Lower lobe of right lung (tissue), 2 donors: ENCODE data around the gene ACTC1. TPM values are rescaled to one million over a fixed set of nuclear protein-coding genes. Genes with fewer than 3 reads are reported as not detected.

Source experiments
- ATAC-seq, 2 donors: fragments of 200-7000 bp; cut with Tn5 transposase; one replicate each; pipeline ENCODE4 v1.9.1; 2020 to 2022; ENCODE audit warnings: mild to moderate bottlenecking in 2 of 2, moderate library complexity in 2 of 2
- DNase-seq: peaks from one replicate; pipeline ENCODE4 v3.0.0-alpha.2; 2020
- H3K27ac ChIP-seq: fragments of 200-600 bp; one replicate; pipeline ENCODE4 v1.8.0; 2022
- H3K27me3 ChIP-seq: fragments of 200-600 bp; one replicate; pipeline ENCODE4 v1.8.0; 2022; ENCODE audit warnings: low read depth
- H3K36me3 ChIP-seq: fragments of 200-600 bp; one replicate; pipeline ENCODE4 v1.8.0; 2022; ENCODE audit warnings: mild to moderate bottlenecking
- H3K4me1 ChIP-seq: fragments of 200-600 bp; one replicate; pipeline ENCODE4 v1.8.0; 2022
- H3K4me3 ChIP-seq: fragments of 200-600 bp; one replicate; pipeline ENCODE4 v1.8.0; 2022; ENCODE audit warnings: mild to moderate bottlenecking
- H3K9me3 ChIP-seq: fragments of 200-600 bp; one replicate; pipeline ENCODE4 v1.8.0; 2022
- intact Hi-C: fragments of 100-400 bp; cut with DNase I; formaldehyde crosslinking; loops from one replicate; pipeline ENCODE4 v1.11.0; 2022
- total RNA-seq: library from RNA; stranded (reverse); fragmentation: NEBNext Ultra II Directional; extraction: Animal tissue kit (Norgen Biotek cat#: 25700); gene quantifications from one replicate; pipeline ENCODE4 v1.2.1, GENCODE V29; 2021
- TF ChIP-seq, protein P1 (sequence below): fragments of 200-600 bp; IDR thresholded peaks from one replicate; pipeline ENCODE4 v1.8.0; 2022; ENCODE audit warnings: antibody characterized with exemption, mild to moderate bottlenecking
- donor health status: DM: no; HTN: yes; CAD: no; lungs with severe emphysema.

Gene ACTC1
- total RNA-seq, 1 donor from 2014 or later, result 0.62 TPM

GRCh38 chr15:34780725-34781124 is 14.6 kb downstream of the ACTC1 start:
- ATAC-seq, result no peak
- no peaks in the 10 kb centered on the region for H3K36me3 ChIP-seq
- H3K9me3 ChIP-seq, result no peaks in the 10 kb centered on the region
- DNase-seq, result no peak
- intact Hi-C loops, result no loop called here
- no peak overlapping the region for H3K27ac ChIP-seq
- TF ChIP-seq, protein P1, sequence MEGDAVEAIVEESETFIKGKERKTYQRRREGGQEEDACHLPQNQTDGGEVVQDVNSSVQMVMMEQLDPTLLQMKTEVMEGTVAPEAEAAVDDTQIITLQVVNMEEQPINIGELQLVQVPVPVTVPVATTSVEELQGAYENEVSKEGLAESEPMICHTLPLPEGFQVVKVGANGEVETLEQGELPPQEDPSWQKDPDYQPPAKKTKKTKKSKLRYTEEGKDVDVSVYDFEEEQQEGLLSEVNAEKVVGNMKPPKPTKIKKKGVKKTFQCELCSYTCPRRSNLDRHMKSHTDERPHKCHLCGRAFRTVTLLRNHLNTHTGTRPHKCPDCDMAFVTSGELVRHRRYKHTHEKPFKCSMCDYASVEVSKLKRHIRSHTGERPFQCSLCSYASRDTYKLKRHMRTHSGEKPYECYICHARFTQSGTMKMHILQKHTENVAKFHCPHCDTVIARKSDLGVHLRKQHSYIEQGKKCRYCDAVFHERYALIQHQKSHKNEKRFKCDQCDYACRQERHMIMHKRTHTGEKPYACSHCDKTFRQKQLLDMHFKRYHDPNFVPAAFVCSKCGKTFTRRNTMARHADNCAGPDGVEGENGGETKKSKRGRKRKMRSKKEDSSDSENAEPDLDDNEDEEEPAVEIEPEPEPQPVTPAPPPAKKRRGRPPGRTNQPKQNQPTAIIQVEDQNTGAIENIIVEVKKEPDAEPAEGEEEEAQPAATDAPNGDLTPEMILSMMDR, result no peak
- H3K27me3 ChIP-seq, result no peaks in the 10 kb centered on the region
- H3K4me1 ChIP-seq, result no peaks in the 10 kb centered on the region
- H3K4me3 ChIP-seq, result no peak overlapping the region

GRCh38 chr15:34776606-34777105 is 18.7 kb downstream of the ACTC1 start:
- intact Hi-C loops, result no loop called here
- Histone ChIP-seq H3K36me3 (no peaks in the 10 kb centered on the region), H3K4me3 (no peak overlapping the region), H3K4me1 (no peaks in the 10 kb centered on the region), H3K27ac (no peak overlapping the region), H3K9me3 (no peaks in the 10 kb centered on the region), H3K27me3 (no peaks in the 10 kb centered on the region)
- TF ChIP-seq, protein P1, result no peak
- ATAC-seq (no peak), DNase-seq (no peak)

- DNase-seq (no peak), ATAC-seq (no peak)
- Histone ChIP-seq H3K27me3 (no peaks in the 10 kb centered on the region), H3K4me1 (no peaks in the 10 kb centered on the region), H3K27ac (no peak overlapping the region), H3K4me3 (no peak overlapping the region), H3K36me3 (no peaks in the 10 kb centered on the region), H3K9me3 (no peaks in the 10 kb centered on the region)
- intact Hi-C loops, result no loop called here
- TF ChIP-seq, protein P1, result no peak
Observed at GRCh38 chr15:34773917-34774316, 21.4 kb downstream of the ACTC1 start.

DNA sequence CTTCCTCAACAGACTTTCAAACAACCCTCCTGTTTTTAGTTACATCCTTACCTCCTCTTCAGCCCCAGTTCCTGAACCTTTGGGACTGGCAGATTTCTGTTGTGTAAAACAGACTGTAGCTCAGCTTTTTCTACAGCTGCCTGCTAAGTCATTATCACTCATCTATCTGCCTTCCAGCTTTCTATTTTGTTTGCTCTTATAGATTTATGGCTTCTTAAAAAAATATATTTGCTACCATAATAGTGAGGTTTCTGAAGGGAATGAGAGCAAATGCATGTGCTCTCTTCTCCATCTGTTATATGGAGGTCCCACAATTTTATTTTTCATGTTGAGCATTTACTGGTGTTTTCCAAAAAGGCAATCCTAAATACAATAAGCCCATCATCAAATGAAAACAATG is 22.3 kb downstream of the ACTC1 start:
- Histone ChIP-seq H3K4me3 (no peak overlapping the region), H3K36me3 (no peaks in the 10 kb centered on the region), H3K9me3 (no peaks in the 10 kb centered on the region), H3K4me1 (no peaks in the 10 kb centered on the region), H3K27ac (no peak overlapping the region), H3K27me3 (no peaks in the 10 kb centered on the region)
- DNase-seq (no peak), ATAC-seq (no peak)
- TF ChIP-seq, protein P1, result no peak
- intact Hi-C loops, result no loop called here

DNA sequence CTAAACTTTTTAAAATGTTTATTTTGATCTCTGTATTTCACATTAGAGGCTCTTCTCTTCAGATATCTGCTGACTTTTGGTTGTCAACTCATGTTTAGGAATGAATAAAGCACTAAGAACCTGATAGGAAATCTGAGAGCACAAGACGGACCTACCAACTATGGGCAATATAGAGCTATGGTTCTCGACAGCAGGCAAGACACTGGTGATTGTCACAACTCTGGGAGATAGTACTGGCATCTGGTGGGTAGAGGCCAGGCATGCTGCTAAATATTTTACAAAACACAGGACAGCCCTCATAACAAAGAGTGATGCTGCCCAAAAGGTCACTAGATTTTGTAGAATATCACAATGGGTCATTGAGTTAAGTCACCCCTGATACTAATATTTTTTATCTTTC is 23.0 kb downstream of the ACTC1 start:
- Histone ChIP-seq H3K27me3 (no peaks in the 10 kb centered on the region), H3K4me1 (no peaks in the 10 kb centered on the region), H3K4me3 (no peak overlapping the region), H3K9me3 (no peaks in the 10 kb centered on the region), H3K27ac (no peak overlapping the region), H3K36me3 (no peaks in the 10 kb centered on the region)
- TF ChIP-seq, protein P1, result no peak
- intact Hi-C loops, result no loop called here
- ATAC-seq (no peak), DNase-seq (no peak)

- TF ChIP-seq, protein P1, result no peak
- Histone ChIP-seq H3K27me3 (no peaks in the 10 kb centered on the region), H3K9me3 (no peaks in the 10 kb centered on the region), H3K27ac (no peak overlapping the region), H3K4me1 (no peaks in the 10 kb centered on the region), H3K36me3 (no peaks in the 10 kb centered on the region), H3K4me3 (no peak overlapping the region)
- no peak for DNase-seq
- intact Hi-C loops, result no loop called here
- ATAC-seq, result no peak
Observed at GRCh38 chr15:34769711-34770110, 25.6 kb downstream of the ACTC1 start.
